ENCODE measurements around the gene RASSF1. TPM values are rescaled to one million over a fixed set of nuclear protein-coding genes. Genes with fewer than 3 reads are reported as not detected.

The RASSF1 gene
- total RNA-seq, 1 donor from 2014 or later = 13.7 TPM

- H3K36me3 ChIP-seq = no peaks in the 10 kb centered on the region
- no peak overlapping the region for H3K27ac ChIP-seq
- peaks cover 13% of the 10 kb centered on the region for H3K4me1 ChIP-seq
- DNase-seq (ENCODE audit: low spot score) = no peak
- H3K27me3 Mint-ChIP-seq (ENCODE audit: insufficient read depth, low read depth) = peaks cover 9% of the 10 kb centered on the region
- H3F3A ChIP-seq (ENCODE audit: low read depth) = peaks cover 9% of the 10 kb centered on the region
- H3K79me2 ChIP-seq (ENCODE audit: low read depth) = peaks cover 33% of the 10 kb centered on the region
- H3K9ac ChIP-seq = no peak overlapping the region
- no peak overlapping the region for H3K4me2 ChIP-seq
- peaks cover 36% of the 10 kb centered on the region for H3K4me1 Mint-ChIP-seq
- H3K36me3 Mint-ChIP-seq = peaks cover 5% of the 10 kb centered on the region
- H4K20me1 ChIP-seq (ENCODE audit: low read depth) = peaks cover 33% of the 10 kb centered on the region
- H3K27me3 ChIP-seq = no peaks in the 10 kb centered on the region
- no peak overlapping the region for H3K27ac Mint-ChIP-seq
- H2AFZ ChIP-seq (replicated peaks) = no peak overlapping the region
- no peak for TF ChIP-seq EZH2 (IDR thresholded peaks at IDR 0.05)
- no peak for TF ChIP-seq EZH2phosphoT487 (IDR thresholded peaks at IDR 0.05)
- no peak for TF ChIP-seq CTCF (IDR thresholded peaks at IDR 0.05)
- H3K9me3 ChIP-seq (ENCODE audit: low read depth) = no peaks in the 10 kb centered on the region
- H3K9me3 Mint-ChIP-seq = no peaks in the 10 kb centered on the region
- no peak overlapping the region for H3K4me3 ChIP-seq
- H3K4me3 Mint-ChIP-seq = no peak overlapping the region
Measured at GRCh38 chr3:50352781-50353180, 12.1 kb upstream of the RASSF1 start.

DNA sequence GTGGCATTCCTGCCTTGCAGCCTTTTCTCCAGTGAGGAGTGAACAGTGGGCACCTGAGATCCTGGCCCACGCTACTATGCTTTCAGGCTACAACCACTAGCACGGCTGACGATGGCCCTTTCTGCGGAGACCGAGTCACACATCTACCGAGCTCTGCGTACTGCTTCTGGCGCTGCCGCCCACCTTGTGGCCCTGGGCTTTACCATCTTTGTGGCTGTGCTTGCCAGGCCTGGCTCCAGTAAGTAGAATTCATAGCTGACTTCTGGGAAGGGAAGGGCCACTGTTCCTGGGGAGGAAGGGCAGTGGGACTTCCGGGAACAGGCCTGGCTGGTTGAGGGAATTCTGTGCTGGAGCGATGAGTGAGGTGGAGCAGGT is 10.7 kb upstream of the RASSF1 start:
- Histone ChIP-seq H3K4me2 (peak overlapping the region; percentile 93), H3F3A (ENCODE audit: low read depth) (peaks cover 19% of the 10 kb centered on the region), H4K20me1 (ENCODE audit: low read depth) (peaks cover 22% of the 10 kb centered on the region), H2AFZ (replicated peaks) (no peak overlapping the region), H3K4me1 (peaks cover 5% of the 10 kb centered on the region), H3K27ac (no peak overlapping the region), H3K27me3 (peaks cover 2% of the 10 kb centered on the region), H3K36me3 (no peaks in the 10 kb centered on the region), H3K4me3 (peak overlapping the region; percentile 84), H3K9ac (no peak overlapping the region), H3K9me3 (ENCODE audit: low read depth) (no peaks in the 10 kb centered on the region), H3K79me2 (ENCODE audit: low read depth) (peaks cover 18% of the 10 kb centered on the region)
- TF ChIP-seq EZH2phosphoT487 (IDR thresholded peaks at IDR 0.05) (no peak), EZH2 (IDR thresholded peaks at IDR 0.05) (no peak), CTCF (IDR thresholded peaks at IDR 0.05) (no peak)
- peak overlapping the region; percentile 94 for H3K4me3 Mint-ChIP-seq
- H3K4me1 Mint-ChIP-seq = peaks cover 27% of the 10 kb centered on the region
- peaks cover 8% of the 10 kb centered on the region for H3K27me3 Mint-ChIP-seq (ENCODE audit: insufficient read depth, low read depth)
- no peaks in the 10 kb centered on the region for H3K9me3 Mint-ChIP-seq
- no peak for DNase-seq (ENCODE audit: low spot score)
- no peak overlapping the region for H3K27ac Mint-ChIP-seq
- H3K36me3 Mint-ChIP-seq = peaks cover 5% of the 10 kb centered on the region

DNA sequence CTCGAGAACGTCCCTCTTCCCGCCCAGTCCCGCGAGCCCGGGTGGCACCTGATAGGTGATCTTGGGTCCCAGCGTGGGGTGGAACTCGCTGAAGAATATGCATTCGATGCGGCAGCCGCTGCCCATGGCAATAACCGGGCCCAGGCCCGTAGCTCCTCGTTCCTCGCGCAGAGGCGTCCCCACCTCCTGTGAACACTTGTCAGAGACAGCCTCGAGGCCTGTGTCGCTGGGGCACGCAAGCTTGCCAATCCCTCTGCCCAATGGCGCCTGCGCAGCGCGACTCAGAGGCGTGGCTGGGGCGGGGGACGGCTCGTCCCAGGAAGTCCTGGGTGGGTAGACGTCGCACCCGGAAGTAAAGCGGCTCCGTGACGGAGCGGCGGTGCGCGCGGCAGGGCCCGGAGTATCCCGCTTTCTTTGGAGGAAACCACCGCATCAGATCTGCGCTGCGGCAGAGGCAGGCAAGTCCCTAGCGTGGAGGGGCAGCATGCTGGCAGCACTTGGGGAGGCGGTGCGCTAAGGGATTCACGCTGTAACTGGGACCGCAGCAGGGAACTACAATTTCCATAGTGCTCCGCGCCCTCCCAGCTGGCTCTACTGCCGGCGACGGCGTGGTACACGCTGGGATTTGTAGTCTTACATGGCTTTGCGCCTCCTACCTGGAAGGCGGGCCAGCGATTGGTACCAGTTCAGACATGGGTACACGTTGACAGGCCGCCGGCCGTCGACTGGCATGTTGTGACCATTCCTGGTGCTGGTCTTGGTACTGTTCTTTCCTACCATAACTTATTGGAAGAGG is 10.1 kb upstream of the RASSF1 start, which contains the start of the genes CYB561D2 and NPRL2:
CYB561D2 (plus strand) TSS at position 336 of the 796 bp plus-strand sequence. CDS start 572 bp downstream, outside the sequence.
NPRL2 (minus strand) TSS at position 249 of the 796 bp plus-strand sequence; CDS start at position 126, 123 bp downstream.
- Histone ChIP-seq H3K4me1 (peaks cover 9% of the 10 kb centered on the region), H3K27me3 (peaks cover 8% of the 10 kb centered on the region), H3K36me3 (no peaks in the 10 kb centered on the region), H3K4me2 (peak within 1 kb of the TSS; percentile 93), H3K4me3 (peak within 1 kb of the TSS; percentile 84), H3K27ac (no peak within 1 kb of the TSS), H3F3A (ENCODE audit: low read depth) (peaks cover 25% of the 10 kb centered on the region), H3K9me3 (ENCODE audit: low read depth) (no peaks in the 10 kb centered on the region), H4K20me1 (ENCODE audit: low read depth) (peaks cover 16% of the 10 kb centered on the region), H3K79me2 (ENCODE audit: low read depth) (peaks cover 12% of the 10 kb centered on the region), H2AFZ (replicated peaks) (peak within 1 kb of the TSS; percentile 91), H3K9ac (peak within 1 kb of the TSS; percentile 17)
- DNase-seq (ENCODE audit: low spot score) = peak; percentile 95
- H3K4me3 Mint-ChIP-seq = peak within 1 kb of the TSS; percentile 94
- H3K9me3 Mint-ChIP-seq = no peaks in the 10 kb centered on the region
- peak within 1 kb of the TSS; percentile 9 for H3K27ac Mint-ChIP-seq
- H3K27me3 Mint-ChIP-seq (ENCODE audit: insufficient read depth, low read depth) = peaks cover 11% of the 10 kb centered on the region
- TF ChIP-seq EZH2 (IDR thresholded peaks at IDR 0.05) = no peak
- TF ChIP-seq CTCF (IDR thresholded peaks at IDR 0.05) = no peak
- no peak for TF ChIP-seq EZH2phosphoT487 (IDR thresholded peaks at IDR 0.05)
- peaks cover 5% of the 10 kb centered on the region for H3K36me3 Mint-ChIP-seq
- H3K4me1 Mint-ChIP-seq = peaks cover 29% of the 10 kb centered on the region
